OCI-LY3 (cell line): ENCODE data around the gene DNAH11.
"Not testable (repeated sequence)": the region's sequence is repeated elsewhere in the genome, so short reads cannot be mapped to it uniquely, and the experiment has no call there.

ENCODE experiments used
- H2AFZ ChIP-seq: fragments of 200-600, 300-600 bp; shearing (Covaris generic); 2 replicates; pipeline ENCODE4 v1.6.0; 2014; ENCODE audit warnings: antibody characterized with exemption, low read depth, low read length
- H3K27ac ChIP-seq: fragments of 200-600, 300-600 bp; sonication (generic); 2 replicates; pipeline ENCODE4 v1.5.1; 2014; ENCODE audit warnings: mild to moderate bottlenecking, low read length, moderate library complexity, mixed read lengths
- H3K27me3 ChIP-seq: fragments of 200-600, 300-600 bp; sonication (generic); 2 replicates; pipeline ENCODE4 v1.6.1; 2014; ENCODE audit warnings: low read depth, low read length, mixed read lengths
- H3K36me3 ChIP-seq: fragments of 200-600, 300-600 bp; sonication (generic); replicated peaks from 2 replicates; pipeline ENCODE3; 2014; ENCODE audit warnings: low read depth, low read length, mixed read lengths
- H3K4me1 ChIP-seq: fragments of 300-600, 200-600 bp; sonication (generic); 2 replicates; pipeline ENCODE4 v1.6.1; 2014; ENCODE audit warnings: low read length, mixed read lengths
- H3K4me2 ChIP-seq: fragments of 200-600, 300-600 bp; sonication (generic); 2 replicates; pipeline ENCODE4 v1.6.1; 2014; ENCODE audit warnings: low read length, mixed read lengths
- H3K4me3 ChIP-seq: fragments of 300-600, 200-600 bp; sonication (generic); 2 replicates; pipeline ENCODE4 v1.5.1; 2014; ENCODE audit warnings: antibody characterized with exemption, mild to moderate bottlenecking, low read length, moderate library complexity
- H3K79me2 ChIP-seq: fragments of 300-600, 200-600 bp; shearing (Covaris generic); 2 replicates; pipeline ENCODE4 v1.6.1; 2014; ENCODE audit warnings: mild to moderate bottlenecking, low read length, mixed read lengths
- H3K9ac ChIP-seq: fragments of 300-600, 200-600 bp; shearing (Covaris generic); 2 replicates; pipeline ENCODE4 v1.6.0; 2014; ENCODE audit warnings: mild to moderate bottlenecking, low read length, moderate library complexity
- H3K9me3 ChIP-seq: fragments of 200-600, 300-600 bp; shearing (Covaris generic); 2 replicates; pipeline ENCODE4 v1.6.1; 2014; ENCODE audit warnings: low read length, mixed read lengths; ENCODE audit not compliant: insufficient read depth
- H4K20me1 ChIP-seq: fragments of 200-600, 300-600 bp; sonication (generic); 2 replicates; pipeline ENCODE4 v1.6.1; 2016; ENCODE audit warnings: low read length, mixed read lengths; ENCODE audit not compliant: insufficient read depth
- EZH2phosphoT487 ChIP-seq: fragments of 200-600 bp; shearing (Covaris generic); IDR thresholded peaks from 2 replicates; pipeline ENCODE4 v1.6.1; 2018; ENCODE audit warnings: antibody characterized with exemption, mixed run types, low read depth
- TF ChIP-seq, protein P1 (sequence below): fragments of 200-600, 300-600 bp; sonication (generic); IDR thresholded peaks from 2 replicates; pipeline ENCODE4 v1.5.1; 2014; ENCODE audit warnings: antibody characterized with exemption, low read length, low read depth

Gene DNAH11

DNA sequence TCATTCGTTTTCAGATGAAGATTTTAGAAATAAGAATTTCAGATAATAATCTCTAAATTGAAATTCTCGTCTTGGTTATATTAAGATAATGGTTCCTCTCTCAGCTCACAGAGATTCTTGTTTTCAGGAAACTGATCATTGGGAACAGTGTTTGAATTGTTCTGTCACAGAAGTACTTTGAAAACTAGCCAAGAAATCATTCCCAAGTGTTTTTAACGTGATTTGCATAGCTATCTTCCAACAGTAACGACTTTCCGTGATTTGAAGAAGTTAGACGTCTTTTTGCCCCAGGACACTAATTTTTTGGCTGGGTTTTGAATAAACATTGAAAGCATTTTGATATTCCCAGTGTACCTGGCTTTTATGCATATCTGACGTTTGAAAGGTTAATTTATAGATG, 286.9 kb downstream of the DNAH11 start:
- Histone ChIP-seq H2AFZ (no peak overlapping the region), H3K4me3 (no peak overlapping the region), H3K4me2 (no peak overlapping the region), H3K9ac (no peak overlapping the region), H3K36me3 (no peaks in the 10 kb centered on the region), H3K27ac (no peak overlapping the region), H4K20me1 (no peaks in the 10 kb centered on the region), H3K27me3 (no peaks in the 10 kb centered on the region), H3K9me3 (no peaks in the 10 kb centered on the region), H3K4me1 (no peaks in the 10 kb centered on the region), H3K79me2 (no peaks in the 10 kb centered on the region)
- TF ChIP-seq, protein P1, sequence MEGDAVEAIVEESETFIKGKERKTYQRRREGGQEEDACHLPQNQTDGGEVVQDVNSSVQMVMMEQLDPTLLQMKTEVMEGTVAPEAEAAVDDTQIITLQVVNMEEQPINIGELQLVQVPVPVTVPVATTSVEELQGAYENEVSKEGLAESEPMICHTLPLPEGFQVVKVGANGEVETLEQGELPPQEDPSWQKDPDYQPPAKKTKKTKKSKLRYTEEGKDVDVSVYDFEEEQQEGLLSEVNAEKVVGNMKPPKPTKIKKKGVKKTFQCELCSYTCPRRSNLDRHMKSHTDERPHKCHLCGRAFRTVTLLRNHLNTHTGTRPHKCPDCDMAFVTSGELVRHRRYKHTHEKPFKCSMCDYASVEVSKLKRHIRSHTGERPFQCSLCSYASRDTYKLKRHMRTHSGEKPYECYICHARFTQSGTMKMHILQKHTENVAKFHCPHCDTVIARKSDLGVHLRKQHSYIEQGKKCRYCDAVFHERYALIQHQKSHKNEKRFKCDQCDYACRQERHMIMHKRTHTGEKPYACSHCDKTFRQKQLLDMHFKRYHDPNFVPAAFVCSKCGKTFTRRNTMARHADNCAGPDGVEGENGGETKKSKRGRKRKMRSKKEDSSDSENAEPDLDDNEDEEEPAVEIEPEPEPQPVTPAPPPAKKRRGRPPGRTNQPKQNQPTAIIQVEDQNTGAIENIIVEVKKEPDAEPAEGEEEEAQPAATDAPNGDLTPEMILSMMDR = no peak
- TF ChIP-seq EZH2phosphoT487 = no peak

DNA sequence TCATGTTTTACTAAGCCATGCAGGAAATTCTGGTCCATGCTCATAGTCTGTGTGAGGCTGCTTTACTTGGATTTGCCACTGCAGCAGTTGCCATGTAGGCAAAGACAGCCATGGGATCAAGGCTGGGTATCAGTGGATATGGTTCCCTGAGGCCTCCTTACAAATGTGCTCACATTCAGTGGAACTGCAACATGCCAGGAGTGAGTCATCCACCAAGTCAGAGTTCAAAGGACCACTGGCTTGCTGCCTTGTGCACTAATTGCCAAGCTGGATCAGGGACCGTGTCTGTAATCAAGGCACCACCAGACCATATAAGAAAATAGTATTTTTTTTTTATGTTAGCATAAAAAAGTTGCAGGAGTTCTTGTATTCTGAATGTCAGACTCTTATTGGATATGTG, 301.9 kb downstream of the DNAH11 start:
- TF ChIP-seq EZH2phosphoT487 = no peak
- TF ChIP-seq, protein P1 = no peak
- H3K27me3 ChIP-seq = no peaks in the 10 kb centered on the region
- no peak overlapping the region for H3K4me2 ChIP-seq
- H4K20me1 ChIP-seq = no peaks in the 10 kb centered on the region
- no peaks in the 10 kb centered on the region for H3K79me2 ChIP-seq
- H2AFZ ChIP-seq = no peak overlapping the region
- H3K36me3 ChIP-seq = no peaks in the 10 kb centered on the region
- no peaks in the 10 kb centered on the region for H3K4me1 ChIP-seq
- no peak overlapping the region for H3K27ac ChIP-seq
- H3K9ac ChIP-seq = no peak overlapping the region
- no peak overlapping the region for H3K4me3 ChIP-seq
- H3K9me3 ChIP-seq = no peaks in the 10 kb centered on the region

DNA sequence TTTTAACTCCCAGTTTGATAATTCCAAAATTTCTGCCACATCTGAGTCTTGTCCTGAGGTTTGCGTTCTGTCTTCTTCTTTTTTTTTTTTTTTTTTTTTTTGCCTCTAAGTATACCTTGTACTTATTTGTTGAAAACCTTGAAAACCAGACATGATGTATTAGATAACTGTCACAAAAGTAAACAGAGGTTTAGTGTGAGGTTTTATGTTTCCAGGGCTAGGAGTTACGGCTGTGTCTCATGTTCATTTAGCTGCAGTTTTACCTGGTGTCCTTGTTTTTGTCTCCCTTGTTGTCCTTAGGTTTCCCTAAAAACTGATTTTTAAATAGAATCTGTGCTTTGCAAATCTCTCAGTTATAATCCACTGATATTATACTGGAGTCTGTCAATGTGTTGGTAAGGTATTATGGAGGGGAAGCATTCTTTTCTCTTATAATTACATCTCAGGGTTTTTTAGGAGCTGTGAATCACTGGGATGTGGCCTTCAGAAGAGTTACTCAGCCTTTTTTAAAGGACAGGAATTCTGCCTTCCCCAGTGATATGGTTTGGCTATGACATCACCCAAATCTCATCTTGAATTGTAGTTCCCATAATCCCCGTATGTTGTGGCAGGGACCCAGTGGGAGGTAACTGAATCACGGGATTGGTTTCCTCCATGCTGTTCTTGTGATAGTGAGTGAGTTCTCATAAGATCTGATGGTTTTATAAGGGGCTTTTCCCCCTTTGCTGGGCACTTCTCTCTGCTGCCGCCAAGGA, 307.9 kb downstream of the DNAH11 start:
- TF ChIP-seq, protein P1 = no peak
- TF ChIP-seq EZH2phosphoT487 = no peak
- Histone ChIP-seq H2AFZ (no peak overlapping the region), H4K20me1 (no peaks in the 10 kb centered on the region), H3K36me3 (no peaks in the 10 kb centered on the region), H3K4me3 (no peak overlapping the region), H3K4me2 (no peak overlapping the region), H3K9ac (no peak overlapping the region), H3K9me3 (no peaks in the 10 kb centered on the region), H3K27me3 (no peaks in the 10 kb centered on the region), H3K27ac (no peak overlapping the region), H3K4me1 (no peaks in the 10 kb centered on the region), H3K79me2 (no peaks in the 10 kb centered on the region)

DNA sequence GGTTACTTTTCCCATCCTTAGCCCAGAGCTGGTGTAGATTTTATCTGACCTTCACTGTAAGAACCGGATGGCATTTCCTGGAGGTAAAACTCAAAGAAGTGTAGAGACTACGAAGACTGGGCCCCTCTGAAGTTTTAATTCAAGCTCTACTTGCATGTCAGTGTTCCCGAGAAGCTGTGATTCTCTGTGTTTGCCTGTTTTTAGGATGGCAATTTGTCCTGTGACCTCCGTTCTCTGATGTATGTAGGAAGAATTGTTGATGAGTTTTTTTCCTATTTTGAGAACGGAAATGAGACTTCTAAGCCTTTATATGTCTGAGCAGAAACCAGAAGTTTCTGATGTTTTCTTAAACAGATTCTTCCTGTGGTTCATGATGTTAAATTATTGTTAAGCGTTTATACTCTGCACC, 308.7 kb downstream of the DNAH11 start:
- H4K20me1 ChIP-seq = no peaks in the 10 kb centered on the region
- H3K9me3 ChIP-seq = no peaks in the 10 kb centered on the region
- TF ChIP-seq EZH2phosphoT487 = no peak
- TF ChIP-seq, protein P1 = no peak
- no peaks in the 10 kb centered on the region for H3K79me2 ChIP-seq
- no peak overlapping the region for H3K4me3 ChIP-seq
- no peak overlapping the region for H2AFZ ChIP-seq
- no peaks in the 10 kb centered on the region for H3K4me1 ChIP-seq
- H3K4me2 ChIP-seq = no peak overlapping the region
- H3K27ac ChIP-seq = no peak overlapping the region
- H3K27me3 ChIP-seq = no peaks in the 10 kb centered on the region
- no peak overlapping the region for H3K9ac ChIP-seq
- H3K36me3 ChIP-seq = no peaks in the 10 kb centered on the region

DNA sequence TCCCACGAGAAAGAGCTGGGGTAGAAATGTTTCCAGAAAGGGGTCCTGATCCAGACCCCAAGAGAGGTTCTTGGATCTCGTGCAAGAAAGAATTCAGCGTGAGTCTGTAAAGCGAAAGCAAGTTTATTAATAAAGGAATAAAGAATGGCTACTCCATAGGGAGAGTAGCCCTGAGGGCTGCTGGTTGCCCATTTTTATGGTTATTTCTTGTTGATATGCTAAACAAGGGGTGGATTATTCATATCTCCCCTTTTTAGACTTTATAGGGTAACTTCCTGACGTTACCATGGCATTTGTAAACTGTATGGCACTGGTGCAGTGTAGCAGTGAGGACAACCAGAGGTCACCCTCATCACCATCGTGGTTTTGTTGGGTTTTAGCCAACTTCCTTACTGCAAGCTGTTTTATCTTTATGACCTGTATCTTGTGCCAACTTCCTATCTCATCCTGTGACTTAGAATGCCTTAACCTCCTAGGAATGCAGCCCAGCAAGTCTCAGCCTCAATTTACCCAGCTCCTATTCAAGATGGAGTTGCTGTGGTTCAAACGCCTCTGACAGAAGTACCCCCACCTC, 322.9 kb downstream of the DNAH11 start:
- H3K4me1 ChIP-seq, H3K9me3 ChIP-seq, H3K36me3 ChIP-seq, H3K4me3 ChIP-seq, H3K4me2 ChIP-seq, H4K20me1 ChIP-seq, H3K27ac ChIP-seq, H3K9ac ChIP-seq, H3K79me2 ChIP-seq, H3K27me3 ChIP-seq, H2AFZ ChIP-seq: not testable (repeated sequence)
